ENCODE data around the gene NELL2.
"Not testable (repeated sequence)": the region's sequence is repeated elsewhere in the genome, so short reads cannot be mapped to it uniquely, and the experiment has no call there.

DNA sequence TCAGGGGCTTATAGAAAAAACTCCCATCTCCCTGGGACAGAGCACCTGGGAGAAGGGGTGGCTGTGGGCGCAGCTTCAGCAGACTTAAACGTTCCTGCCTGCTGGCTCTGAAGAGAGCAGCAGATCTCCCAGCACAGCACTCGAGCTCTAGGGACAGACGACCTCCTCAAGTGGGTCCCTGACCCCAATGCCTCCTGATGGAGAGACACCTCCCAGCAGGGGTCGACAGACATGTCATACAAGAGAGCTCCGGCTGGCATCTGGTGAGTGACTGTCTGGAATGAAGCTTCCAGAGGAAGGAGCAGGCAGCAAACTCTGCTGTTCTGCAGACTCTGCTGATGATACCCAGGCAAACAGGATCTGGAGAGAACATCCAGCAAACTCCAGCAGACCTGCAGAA, 22.0 kb upstream of the NELL2 start:
- TF ChIP-seq, protein P1, sequence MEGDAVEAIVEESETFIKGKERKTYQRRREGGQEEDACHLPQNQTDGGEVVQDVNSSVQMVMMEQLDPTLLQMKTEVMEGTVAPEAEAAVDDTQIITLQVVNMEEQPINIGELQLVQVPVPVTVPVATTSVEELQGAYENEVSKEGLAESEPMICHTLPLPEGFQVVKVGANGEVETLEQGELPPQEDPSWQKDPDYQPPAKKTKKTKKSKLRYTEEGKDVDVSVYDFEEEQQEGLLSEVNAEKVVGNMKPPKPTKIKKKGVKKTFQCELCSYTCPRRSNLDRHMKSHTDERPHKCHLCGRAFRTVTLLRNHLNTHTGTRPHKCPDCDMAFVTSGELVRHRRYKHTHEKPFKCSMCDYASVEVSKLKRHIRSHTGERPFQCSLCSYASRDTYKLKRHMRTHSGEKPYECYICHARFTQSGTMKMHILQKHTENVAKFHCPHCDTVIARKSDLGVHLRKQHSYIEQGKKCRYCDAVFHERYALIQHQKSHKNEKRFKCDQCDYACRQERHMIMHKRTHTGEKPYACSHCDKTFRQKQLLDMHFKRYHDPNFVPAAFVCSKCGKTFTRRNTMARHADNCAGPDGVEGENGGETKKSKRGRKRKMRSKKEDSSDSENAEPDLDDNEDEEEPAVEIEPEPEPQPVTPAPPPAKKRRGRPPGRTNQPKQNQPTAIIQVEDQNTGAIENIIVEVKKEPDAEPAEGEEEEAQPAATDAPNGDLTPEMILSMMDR (conservative IDR thresholded peaks at IDR 0.05; ENCODE audit: low read length) = not testable (repeated sequence)
- TF ChIP-seq EZH2phosphoT487 (IDR thresholded peaks at IDR 0.05; ENCODE audit: borderline replicate concordance, low read depth, low read length) = not testable (repeated sequence)

Measured in OCI-LY7 (cell line).